GM19463 (cell line): ENCODE data around the gene CD180.

Experiments used
- ATAC-seq: cut with Tn5 transposase; IDR thresholded peaks from one replicate; pipeline ENCODE4 v1.9.1; 2021; ENCODE audit warnings: mild to moderate bottlenecking, moderate library complexity; ENCODE audit not compliant: unreplicated experiment

The CD180 gene

DNA sequence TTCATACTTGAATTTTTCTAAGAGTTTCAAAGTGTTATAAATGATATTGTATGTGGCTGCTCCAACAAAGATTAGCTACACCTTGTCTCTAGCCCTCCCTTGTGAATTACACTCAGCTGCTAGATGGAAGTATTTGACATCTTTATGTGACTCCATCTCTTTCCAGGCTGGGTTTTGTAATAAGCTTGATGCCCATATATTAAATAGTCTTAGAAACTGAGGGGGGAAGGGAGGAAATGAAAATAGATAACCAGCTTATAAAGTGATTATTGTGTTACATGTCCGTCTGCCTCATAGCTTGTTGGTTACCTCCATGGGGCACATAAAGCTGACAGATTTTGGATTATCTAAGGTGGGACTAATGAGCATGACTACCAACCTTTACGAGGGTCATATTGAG lies 63.4 kb downstream of the CD180 start:
- ATAC-seq, result no peak

DNA sequence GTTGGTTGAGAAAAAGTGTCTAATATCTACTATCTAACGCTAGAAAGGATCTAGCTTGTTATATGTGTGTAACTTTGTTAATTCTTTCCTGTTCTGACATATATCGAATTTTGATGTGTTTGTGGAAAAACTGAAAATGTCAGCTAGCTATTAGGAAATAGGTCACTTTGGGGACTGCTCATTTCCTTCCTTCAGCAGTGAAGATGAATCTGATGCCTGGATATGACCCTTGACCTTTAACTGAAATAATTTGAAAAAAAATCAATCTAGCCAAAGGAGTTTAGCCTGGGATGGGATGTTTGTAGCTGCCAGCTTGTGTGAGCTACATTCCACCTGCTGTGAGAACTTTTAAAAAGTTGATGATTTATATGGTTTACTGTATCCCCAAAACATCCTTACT lies 66.8 kb downstream of the CD180 start:
- ATAC-seq, result no peak
